Kidney capillary endothelial cell (primary cell): ENCODE measurements around the gene TBL1X.

Experiments used
- DNase-seq: peaks from one replicate; pipeline ENCODE4 v3.0.0-alpha.2; 2018; ENCODE audit warnings: low spot score

The TBL1X gene

GRCh38 chrX:9587642-9588041 lies 122.8 kb downstream of the TBL1X start:
- no peak for DNase-seq

- no peak for DNase-seq
These were observed 126.6 kb downstream of the TBL1X start for GRCh38 chrX:9591496-9591895.

- no peak for DNase-seq
These were observed 128.9 kb downstream of the TBL1X start for GRCh38 chrX:9593756-9594155.

GRCh38 chrX:9595174-9595573 lies 130.3 kb downstream of the TBL1X start:
- DNase-seq, result no peak

- no peak for DNase-seq
These were observed 132.0 kb downstream of the TBL1X start for GRCh38 chrX:9596837-9597236.

- no peak for DNase-seq
These were observed 132.6 kb downstream of the TBL1X start for GRCh38 chrX:9597361-9598035.

- no peak for DNase-seq
These were observed 133.5 kb downstream of the TBL1X start for GRCh38 chrX:9598344-9598743.

GRCh38 chrX:9604111-9604907 lies 139.5 kb downstream of the TBL1X start:
- no peak for DNase-seq

- DNase-seq, result no peak
These were observed 140.0 kb downstream of the TBL1X start for GRCh38 chrX:9604908-9605306.

- no peak for DNase-seq
These were observed 140.6 kb downstream of the TBL1X start for GRCh38 chrX:9605484-9605883.

- no peak for DNase-seq
These were observed 142.1 kb downstream of the TBL1X start for GRCh38 chrX:9606971-9607370.

GRCh38 chrX:9609499-9609898 lies 144.6 kb downstream of the TBL1X start:
- no peak for DNase-seq

- DNase-seq, result no peak
These were observed 145.1 kb downstream of the TBL1X start for GRCh38 chrX:9609987-9610386.

- peak; percentile 37 for DNase-seq
These were observed 146.0 kb downstream of the TBL1X start for GRCh38 chrX:9610771-9611392.

GRCh38 chrX:9611436-9612145 lies 146.7 kb downstream of the TBL1X start:
- DNase-seq, result peak; percentile 6

GRCh38 chrX:9612146-9612505 lies 147.3 kb downstream of the TBL1X start:
- no peak for DNase-seq

- DNase-seq, result no peak
These were observed 149.2 kb downstream of the TBL1X start for GRCh38 chrX:9614016-9614415.

GRCh38 chrX:9619133-9619532 lies 154.3 kb downstream of the TBL1X start:
- no peak for DNase-seq

GRCh38 chrX:9619581-9619980 lies 154.7 kb downstream of the TBL1X start:
- no peak for DNase-seq

- no peak for DNase-seq
These were observed 157.3 kb downstream of the TBL1X start for GRCh38 chrX:9622128-9622527.

- DNase-seq, result no peak
These were observed 161.5 kb downstream of the TBL1X start for GRCh38 chrX:9626379-9626778.

- DNase-seq, result no peak
These were observed 163.1 kb downstream of the TBL1X start for GRCh38 chrX:9627922-9628321.
